ENCODE measurements around the gene CHD5.

CHD5 gene

DNA sequence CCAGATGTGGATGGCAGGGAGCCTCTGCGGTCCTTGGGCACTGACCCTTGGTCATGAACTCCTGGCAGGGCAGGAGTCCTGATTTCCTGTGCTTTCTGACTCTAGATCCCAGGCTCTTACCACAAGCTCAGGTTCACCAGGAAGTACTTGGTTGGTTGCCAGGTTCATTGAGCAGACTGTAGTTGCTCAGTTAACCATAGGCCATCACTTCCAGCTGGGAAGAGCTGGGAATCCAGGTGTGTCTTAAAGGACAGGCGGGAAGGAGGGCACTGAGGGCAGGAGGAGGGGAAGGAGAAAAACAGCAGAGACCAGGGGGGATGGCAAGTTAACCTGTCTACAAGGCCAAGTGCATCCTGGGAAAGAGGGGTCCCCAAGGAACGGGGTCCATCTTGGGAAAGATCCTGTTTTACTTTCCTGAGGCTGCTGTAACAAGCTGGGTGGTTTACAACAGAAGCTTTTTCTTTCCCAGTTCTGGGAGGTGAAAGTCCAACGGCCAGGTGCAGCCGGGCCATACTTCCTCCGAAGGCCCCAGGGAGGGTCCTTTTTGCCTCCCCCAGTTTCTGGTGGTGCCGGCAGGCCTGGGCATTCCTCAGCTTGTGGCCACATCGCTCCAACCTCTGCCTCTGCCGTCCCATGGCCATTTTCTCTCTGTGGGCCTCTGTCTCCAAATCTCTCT is 122.8 kb downstream of the CHD5 start:
- DNase-seq (ENCODE audit: low read depth), result no peak
- TF ChIP-seq CTCF (IDR thresholded peaks at IDR 0.05; ENCODE audit: low read depth, low read length) (no peak), MYC (IDR thresholded peaks at IDR 0.05; ENCODE audit: low read depth, low read length) (no peak)
- H3K4me3 ChIP-seq (ENCODE audit: low read depth, low read length), result no peak overlapping the region

- no peak for DNase-seq (ENCODE audit: low read depth)
- no peak for TF ChIP-seq MAX (IDR thresholded peaks at IDR 0.05; ENCODE audit: low read depth, low read length)
- no peak overlapping the region for H3K4me3 ChIP-seq (ENCODE audit: low read depth, low read length)
Observed at GRCh38 chr1:6056572-6056948, 123.6 kb downstream of the CHD5 start.

DNA sequence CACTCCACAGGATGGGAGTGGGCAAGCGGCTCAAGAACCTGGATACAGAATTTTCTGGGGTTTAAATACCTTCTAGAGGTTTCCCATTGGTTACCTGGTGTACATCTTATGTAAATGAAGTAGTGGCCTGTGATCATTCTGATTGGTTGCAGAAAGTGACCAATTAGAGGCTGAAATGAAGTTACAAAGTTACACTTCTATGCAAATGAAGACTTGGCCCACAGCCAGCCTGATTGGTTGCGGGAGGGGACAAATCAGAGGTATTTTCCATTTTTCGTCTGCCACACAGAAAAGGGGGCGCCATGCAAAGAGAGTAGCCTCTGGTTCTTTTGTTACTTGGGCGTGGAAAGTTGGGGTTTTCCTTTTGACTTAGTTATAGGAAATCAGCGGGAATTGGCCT is 125.5 kb downstream of the CHD5 start:
- no peak overlapping the region for H3K4me3 ChIP-seq (ENCODE audit: low read depth, low read length)
- no peak for TF ChIP-seq CTCF (IDR thresholded peaks at IDR 0.05; ENCODE audit: low read depth, low read length)
- no peak for TF ChIP-seq MYC (IDR thresholded peaks at IDR 0.05; ENCODE audit: low read depth, low read length)
- TF ChIP-seq MAX (IDR thresholded peaks at IDR 0.05; ENCODE audit: low read depth, low read length), result no peak
- no peak for TF ChIP-seq POLR2A (IDR thresholded peaks at IDR 0.05; ENCODE audit: extremely low read depth, insufficient read length)
- no peak for DNase-seq (ENCODE audit: low read depth)

- no peak overlapping the region for H3K4me3 ChIP-seq (ENCODE audit: low read depth, low read length)
- no peak for DNase-seq (ENCODE audit: low read depth)
- TF ChIP-seq POLR2A (IDR thresholded peaks at IDR 0.05; ENCODE audit: extremely low read depth, insufficient read length) (no peak), CTCF (IDR thresholded peaks at IDR 0.05; ENCODE audit: low read depth, low read length) (no peak), MYC (IDR thresholded peaks at IDR 0.05; ENCODE audit: low read depth, low read length) (no peak), MAX (IDR thresholded peaks at IDR 0.05; ENCODE audit: low read depth, low read length) (no peak)
Observed at GRCh38 chr1:6053206-6053546, 126.9 kb downstream of the CHD5 start.

DNA sequence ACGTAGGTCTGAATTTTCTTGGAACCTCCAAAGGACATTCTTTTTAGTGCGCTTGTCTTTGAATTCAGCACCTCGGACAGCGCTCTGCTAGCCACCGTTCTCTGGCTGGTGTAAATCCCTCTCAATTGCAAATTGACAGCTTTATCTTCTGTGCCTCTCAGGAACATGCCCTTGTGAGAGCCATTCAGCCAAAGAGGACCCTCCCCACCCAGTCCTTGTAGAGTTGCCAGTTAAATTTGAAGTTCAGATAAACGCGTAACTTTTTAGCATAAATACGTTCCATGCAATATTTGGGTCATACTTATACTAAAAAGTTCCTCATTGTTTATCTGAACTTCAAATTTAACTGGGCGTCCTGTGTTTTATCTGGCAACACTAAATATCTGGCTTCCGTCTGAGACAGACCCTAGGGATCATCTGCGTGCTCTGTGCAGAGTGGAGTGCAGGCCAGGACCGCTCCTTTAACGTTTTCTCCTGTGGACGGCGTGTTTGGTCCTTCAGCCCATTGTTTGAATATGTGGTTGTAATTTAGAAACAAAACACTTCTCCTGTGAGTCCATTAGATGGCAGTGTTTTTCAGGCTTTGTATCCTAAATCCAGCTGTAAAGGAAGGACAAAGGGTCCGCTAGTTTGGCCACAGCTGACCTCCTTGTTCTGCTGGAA is 127.4 kb downstream of the CHD5 start:
- TF ChIP-seq CTCF (IDR thresholded peaks at IDR 0.05; ENCODE audit: low read depth, low read length), result peak; percentile 14
- TF ChIP-seq MYC (IDR thresholded peaks at IDR 0.05; ENCODE audit: low read depth, low read length), result no peak
- DNase-seq (ENCODE audit: low read depth), result peak; percentile 63
- H3K4me3 ChIP-seq (ENCODE audit: low read depth, low read length), result no peak overlapping the region
